Mesendoderm (in vitro differentiated cells): ENCODE results near the gene PLGRKT.
"Not testable (repeated sequence)": the region's sequence is repeated elsewhere in the genome, so short reads cannot be mapped to it uniquely, and the experiment has no call there.

ENCODE experiments used
- DNase-seq: peaks from one replicate; pipeline ENCODE4 v3.0.0; 2013
- H2AK5ac ChIP-seq: 2 replicates; pipeline ENCODE4 v1.6.1; 2013; ENCODE audit warnings: low read length, inconsistent platforms
- H2BK120ac ChIP-seq: 2 replicates; pipeline ENCODE4 v1.6.1; 2013; ENCODE audit warnings: low read depth, mild to moderate bottlenecking, low read length, moderate library complexity, mixed read lengths
- H2BK15ac ChIP-seq: replicated peaks from 2 replicates; pipeline ENCODE4 v1.6.1; 2013; ENCODE audit warnings: low read depth, mild to moderate bottlenecking, moderate library complexity
- H2BK5ac ChIP-seq: 2 replicates; pipeline ENCODE4 v1.6.1; 2013; ENCODE audit warnings: low read length, inconsistent platforms
- H3K18ac ChIP-seq: 2 replicates; pipeline ENCODE4 v1.6.1; 2013; ENCODE audit warnings: mild to moderate bottlenecking, low read length, mixed read lengths
- H3K23ac ChIP-seq: one replicate; pipeline ENCODE4 v1.6.1; 2013; ENCODE audit warnings: low read length
- H3K27ac ChIP-seq: 2 replicates; pipeline ENCODE4 v1.5.1; 2013; ENCODE audit warnings: low read depth, mild to moderate bottlenecking, inconsistent platforms, low read length, moderate library complexity
- H3K27me3 ChIP-seq: 2 replicates; pipeline ENCODE4 v1.6.1; 2013; ENCODE audit warnings: low read length, control low read depth, mild to moderate bottlenecking, inconsistent platforms; ENCODE audit not compliant: insufficient read depth, poor library complexity
- H3K36me3 ChIP-seq: 2 replicates; pipeline ENCODE4 v1.6.1; 2013; ENCODE audit warnings: low read length, inconsistent platforms; ENCODE audit not compliant: control insufficient read depth, insufficient read depth
- H3K4ac ChIP-seq: one replicate; pipeline ENCODE4 v1.6.1; 2013; ENCODE audit warnings: low read depth, mild to moderate bottlenecking, low read length, moderate library complexity
- H3K4me1 ChIP-seq: 2 replicates; pipeline ENCODE4 v1.6.1; 2013; ENCODE audit warnings: low read depth, low read length, inconsistent platforms; ENCODE audit not compliant: control insufficient read depth
- H3K4me2 ChIP-seq: 2 replicates; pipeline ENCODE4 v1.6.1; 2013; ENCODE audit warnings: low read length
- H3K4me3 ChIP-seq: 2 replicates; pipeline ENCODE4 v1.5.1; 2013; ENCODE audit warnings: mild to moderate bottlenecking, low read length
- H3K56ac ChIP-seq: one replicate; pipeline ENCODE4 v1.6.1; 2013; ENCODE audit warnings: low read length
- H3K79me1 ChIP-seq: 2 replicates; pipeline ENCODE4 v1.6.1; 2013; ENCODE audit warnings: low read length, inconsistent platforms
- H3K79me2 ChIP-seq: 2 replicates; pipeline ENCODE4 v1.6.1; 2013; ENCODE audit warnings: mild to moderate bottlenecking, low read length; ENCODE audit not compliant: control insufficient read depth, insufficient read depth
- H3K9ac ChIP-seq: 2 replicates; pipeline ENCODE4 v1.6.1; 2013; ENCODE audit warnings: low read length, inconsistent platforms
- H4K5ac ChIP-seq: one replicate; pipeline ENCODE4 v1.6.1; 2013; ENCODE audit warnings: low read length
- H4K8ac ChIP-seq: one replicate; pipeline ENCODE4 v1.6.1; 2013; ENCODE audit warnings: low read depth, mild to moderate bottlenecking, control low read depth, low read length, moderate library complexity
- WGBS: extraction: QIAGEN DNeasy Blood & Tissue Kit; methylation state at CpG from one replicate; pipeline ENCODE4 v1.1.7; 2013; ENCODE audit warnings: low lambda C conversion rate, missing lambda C conversion rate; ENCODE audit not compliant: insufficient coverage; ENCODE audit errors: extremely low coverage; 5-methylcytosine and 5-hydroxymethylcytosine counted together

Gene PLGRKT

DNA sequence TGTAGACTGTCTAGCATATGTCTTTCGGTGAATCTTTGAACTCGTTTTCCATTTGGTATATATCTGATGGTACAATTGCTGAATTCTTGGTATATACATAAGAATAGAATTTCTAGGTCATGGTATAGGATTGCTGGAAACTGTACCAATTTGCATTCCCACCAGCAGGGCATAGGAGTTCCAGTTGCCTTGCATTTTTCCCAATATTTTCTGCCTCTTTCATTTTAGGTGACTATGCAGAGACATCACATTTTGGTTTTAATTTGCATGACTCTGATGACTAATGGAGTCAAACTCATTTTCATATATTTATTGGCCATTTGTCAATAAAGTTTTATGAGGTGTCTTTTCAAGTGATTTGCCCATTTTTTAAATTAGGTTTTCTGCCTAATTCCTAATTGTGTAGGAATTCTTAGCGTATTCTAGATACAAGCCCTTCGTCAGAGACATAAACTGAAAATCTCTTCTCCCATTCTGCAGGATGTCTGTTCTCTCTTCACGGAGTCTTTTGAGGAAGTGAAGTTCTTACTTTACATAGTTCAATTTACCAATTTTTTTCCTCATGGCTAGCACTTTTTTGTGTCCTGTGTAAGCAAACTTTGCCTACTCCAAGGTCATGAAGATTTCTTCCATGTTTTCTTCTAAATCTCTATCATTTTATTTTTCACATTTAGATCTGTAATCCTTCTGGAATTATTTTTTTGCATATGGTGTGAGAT lies 43.8 kb upstream of the PLGRKT start:
- Histone ChIP-seq H3K79me1 (no peaks in the 10 kb centered on the region), H3K56ac (no peak overlapping the region), H2BK120ac (no peak overlapping the region), H3K18ac (no peak overlapping the region), H2AK5ac (no peak overlapping the region), H3K79me2 (no peaks in the 10 kb centered on the region), H3K4ac (no peak overlapping the region), H4K5ac (no peak overlapping the region), H3K36me3 (no peaks in the 10 kb centered on the region), H3K23ac (no peak overlapping the region), H3K9ac (no peak overlapping the region), H3K4me3 (no peak overlapping the region), H4K8ac (no peak overlapping the region), H3K4me2 (no peak overlapping the region), H2BK15ac (no peak overlapping the region), H3K4me1 (peaks cover 3% of the 10 kb centered on the region), H3K27me3 (no peaks in the 10 kb centered on the region), H3K27ac (no peak overlapping the region), H2BK5ac (no peak overlapping the region)
- no CpG with 5 or more reads among the region's 5 CpGs for WGBS
- DNase-seq: no peak

DNA sequence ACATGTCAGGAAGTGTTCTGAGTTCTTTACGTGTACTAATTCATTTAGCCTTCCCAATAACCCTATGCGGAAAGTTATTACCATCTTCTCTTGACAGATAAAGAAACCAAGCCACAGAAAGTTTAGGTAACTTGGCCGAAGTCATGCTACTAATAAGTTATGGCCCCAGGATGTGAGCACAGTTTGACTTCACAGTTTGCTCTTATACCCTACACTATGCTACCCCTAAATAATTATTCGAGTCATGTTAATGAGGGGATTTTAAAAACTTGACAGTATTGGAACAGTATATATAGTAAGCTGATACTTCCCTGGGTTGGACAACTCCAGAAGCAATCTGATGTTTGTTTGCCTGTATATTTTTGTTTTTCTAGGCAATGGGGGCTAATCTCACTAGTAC lies 43.2 kb upstream of the PLGRKT start:
- no peak overlapping the region for H3K4ac ChIP-seq
- H3K4me1 ChIP-seq: peaks cover 3% of the 10 kb centered on the region
- no peak overlapping the region for H3K27ac ChIP-seq
- no peaks in the 10 kb centered on the region for H3K79me1 ChIP-seq
- no peak overlapping the region for H3K56ac ChIP-seq
- H3K9ac ChIP-seq: no peak overlapping the region
- H3K36me3 ChIP-seq: no peaks in the 10 kb centered on the region
- H2BK120ac ChIP-seq: no peak overlapping the region
- H4K8ac ChIP-seq: no peak overlapping the region
- no peak overlapping the region for H3K4me2 ChIP-seq
- H2BK15ac ChIP-seq: no peak overlapping the region
- H2AK5ac ChIP-seq: no peak overlapping the region
- H2BK5ac ChIP-seq: no peak overlapping the region
- WGBS: no CpG with 5 or more reads among the region's 4 CpGs
- H3K23ac ChIP-seq: no peak overlapping the region
- no peak overlapping the region for H3K4me3 ChIP-seq
- H3K18ac ChIP-seq: no peak overlapping the region
- H3K79me2 ChIP-seq: no peaks in the 10 kb centered on the region
- no peak for DNase-seq
- H4K5ac ChIP-seq: no peak overlapping the region
- H3K27me3 ChIP-seq: no peaks in the 10 kb centered on the region

DNA sequence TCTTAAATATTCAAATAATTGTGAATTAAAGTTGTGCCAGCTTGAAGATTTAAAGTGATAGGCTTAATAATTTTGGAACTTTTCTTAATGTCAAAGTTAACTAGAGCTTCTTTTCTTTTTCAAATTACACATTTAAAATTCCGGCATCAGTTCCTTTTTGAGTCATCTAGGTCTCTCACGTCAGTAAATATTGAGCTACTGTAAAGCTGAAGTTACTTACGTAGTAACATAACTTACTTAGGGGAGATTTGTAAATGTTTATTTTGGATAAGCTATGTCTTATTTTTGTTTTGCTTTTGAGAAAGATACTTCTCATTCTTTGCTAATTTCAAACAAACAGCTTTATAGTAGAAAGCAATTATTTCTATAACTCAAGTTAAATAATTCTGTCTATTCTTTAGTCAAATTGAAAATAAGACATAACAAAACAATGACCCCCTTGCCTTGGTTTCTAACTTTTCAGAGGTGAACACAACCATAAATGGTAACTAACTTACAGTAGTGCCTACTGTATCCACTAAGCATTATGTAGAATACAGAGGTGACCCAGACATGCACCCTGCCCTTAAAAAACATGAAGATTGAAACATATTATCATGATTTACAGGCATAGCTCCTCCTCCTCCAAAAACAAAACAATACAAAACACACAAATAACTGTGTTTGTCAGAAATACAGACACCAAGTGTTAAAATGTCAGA lies 42.4 kb upstream of the PLGRKT start:
- Histone ChIP-seq H3K27me3 (no peaks in the 10 kb centered on the region), H3K23ac (no peak overlapping the region), H2AK5ac (no peak overlapping the region), H4K8ac (no peak overlapping the region), H3K27ac (no peak overlapping the region), H3K36me3 (no peaks in the 10 kb centered on the region), H3K4me1 (peaks cover 2% of the 10 kb centered on the region), H2BK5ac (no peak overlapping the region), H3K9ac (no peak overlapping the region), H3K4me3 (no peak overlapping the region), H2BK120ac (no peak overlapping the region), H3K79me2 (no peaks in the 10 kb centered on the region), H3K4ac (no peak overlapping the region), H3K79me1 (no peaks in the 10 kb centered on the region), H3K18ac (no peak overlapping the region), H3K56ac (no peak overlapping the region), H2BK15ac (no peak overlapping the region), H3K4me2 (no peak overlapping the region), H4K5ac (no peak overlapping the region)
- no peak for DNase-seq
- WGBS: no CpG with 5 or more reads among the region's 3 CpGs

DNA sequence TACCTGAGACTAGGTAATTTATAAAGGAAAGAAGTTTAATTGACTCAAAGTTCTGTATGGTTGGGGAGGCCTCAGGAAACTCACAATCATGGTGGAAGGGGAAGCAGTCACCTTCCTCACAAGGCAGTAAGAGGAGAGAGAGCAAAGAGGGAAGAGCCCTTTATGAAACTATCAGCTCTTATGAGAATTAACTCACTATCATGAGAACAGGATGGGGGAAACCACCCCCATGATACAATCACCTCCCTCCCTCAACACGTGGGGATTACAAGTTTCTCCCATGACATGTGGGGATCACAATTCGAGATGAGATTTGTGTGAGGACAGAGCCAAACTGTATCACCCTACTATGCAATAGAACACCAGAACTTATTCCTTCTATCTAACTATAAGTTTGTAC lies 40.5 kb upstream of the PLGRKT start:
- Histone ChIP-seq H3K36me3 (no peaks in the 10 kb centered on the region), H2BK120ac (no peak overlapping the region), H3K4me1 (no peaks in the 10 kb centered on the region), H3K18ac (no peak overlapping the region), H3K23ac (no peak overlapping the region), H2BK5ac (no peak overlapping the region), H3K79me2 (no peaks in the 10 kb centered on the region), H3K27me3 (no peaks in the 10 kb centered on the region), H4K5ac (no peak overlapping the region), H2BK15ac (no peak overlapping the region), H3K27ac (no peak overlapping the region), H3K9ac (no peak overlapping the region), H3K79me1 (no peaks in the 10 kb centered on the region), H3K4ac (no peak overlapping the region), H3K4me2 (no peak overlapping the region), H2AK5ac (no peak overlapping the region), H3K4me3 (no peak overlapping the region), H3K56ac (no peak overlapping the region), H4K8ac (no peak overlapping the region)
- no CpG with 5 or more reads among the region's 2 CpGs for WGBS
- no peak for DNase-seq

DNA sequence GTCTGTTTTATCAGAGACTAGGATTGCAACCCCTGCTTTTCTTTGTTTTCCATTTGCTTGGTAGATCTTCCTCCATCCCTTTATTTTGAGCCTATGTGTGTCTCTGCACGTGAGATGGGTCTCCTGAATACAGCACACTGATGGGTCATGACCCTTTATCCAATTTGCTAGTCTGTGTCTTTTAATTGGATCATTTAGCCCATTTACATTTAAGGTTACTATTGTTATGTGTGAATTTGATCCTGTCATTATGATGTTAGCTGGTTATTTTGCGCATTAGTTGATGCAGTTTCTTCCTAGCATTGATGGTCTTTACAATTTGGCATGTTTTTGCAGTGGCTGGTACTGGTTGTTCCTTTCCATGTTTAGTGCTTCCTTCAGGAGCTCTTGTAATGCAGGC lies 37.9 kb upstream of the PLGRKT start:
- not testable (repeated sequence) for H3K27ac ChIP-seq, H3K4ac ChIP-seq
- no CpG with 5 or more reads among the region's 2 CpGs for WGBS

More for the DNA sequence above, 37.9 kb upstream of the PLGRKT start:
- not testable (repeated sequence) for H3K4me2 ChIP-seq, H3K79me1 ChIP-seq, DNase-seq, H3K9ac ChIP-seq, H2BK120ac ChIP-seq, H4K5ac ChIP-seq, H3K79me2 ChIP-seq, H3K18ac ChIP-seq, H3K23ac ChIP-seq, H2BK5ac ChIP-seq, H4K8ac ChIP-seq, H3K4me3 ChIP-seq, H2BK15ac ChIP-seq, H3K56ac ChIP-seq, H3K27me3 ChIP-seq, H3K4me1 ChIP-seq, H2AK5ac ChIP-seq, H3K36me3 ChIP-seq
